ENCODE data around the gene CAMK1. TPM values are rescaled to one million over a fixed set of nuclear protein-coding genes. Genes with fewer than 3 reads are reported as not detected.

CAMK1 gene
- total and polyA plus RNA-seq, 5 experiments from 2014 or later: 0.17 to 1.1 (median 0.96) TPM

DNA sequence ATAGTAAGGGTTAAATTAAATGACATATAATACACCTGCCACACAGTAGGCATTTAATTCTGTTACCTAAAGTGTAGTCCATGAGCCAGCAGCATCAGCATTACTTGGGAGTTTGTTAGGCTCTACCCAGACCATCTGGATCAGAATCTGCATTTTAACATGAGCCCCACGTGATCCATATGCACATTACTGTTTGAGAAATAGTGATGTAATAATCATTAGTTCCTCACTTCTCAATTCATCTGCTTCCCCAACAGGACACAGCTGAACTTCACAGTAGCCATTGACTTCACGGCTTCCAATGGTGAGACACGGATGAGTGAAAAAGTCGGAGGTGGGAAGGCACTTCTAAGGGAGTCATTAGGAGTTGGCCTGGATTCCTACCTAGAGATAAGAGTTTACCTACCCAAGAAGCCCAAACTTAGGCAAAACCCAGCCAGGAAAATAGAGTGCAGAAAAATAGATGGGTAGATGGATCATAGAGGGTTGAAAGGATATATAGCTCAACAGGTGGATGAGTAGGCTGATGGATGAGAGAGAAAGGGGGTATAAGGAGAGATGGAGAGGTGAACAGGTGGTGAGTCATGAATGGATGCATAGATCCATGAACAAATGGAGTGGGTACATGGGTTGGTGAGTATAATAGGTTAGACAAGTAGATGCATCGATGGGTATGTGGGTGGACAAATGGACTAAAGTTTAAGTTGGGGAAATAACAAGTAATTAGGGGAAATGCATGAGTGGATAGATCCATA is 52.8 kb downstream of the CAMK1 start:
- Mint-ChIP-seq H3K27me3 (peaks cover 0 to 6% (median 0%) of the 10 kb centered on the region in 5 donors), H3K27ac (no peak overlapping the region), H3K4me1 (peaks cover 13 to 27% (median 14%) of the 10 kb centered on the region in 4 donors), H3K4me3 (peak overlapping the region in 1 of 10 donors; percentile 5), H3K9me3 (no peaks in the 10 kb centered on the region), H3K36me3 (no peaks in the 10 kb centered on the region)
- ATAC-seq: no peak
- DNase-seq: no peak
- POLR2A ChIA-PET: interaction anchor here (0.5 kb wide), 1 partner anchor 58 kb away, joined by 5 read pairs; no protein-coding TSS in a partner anchor

DNA sequence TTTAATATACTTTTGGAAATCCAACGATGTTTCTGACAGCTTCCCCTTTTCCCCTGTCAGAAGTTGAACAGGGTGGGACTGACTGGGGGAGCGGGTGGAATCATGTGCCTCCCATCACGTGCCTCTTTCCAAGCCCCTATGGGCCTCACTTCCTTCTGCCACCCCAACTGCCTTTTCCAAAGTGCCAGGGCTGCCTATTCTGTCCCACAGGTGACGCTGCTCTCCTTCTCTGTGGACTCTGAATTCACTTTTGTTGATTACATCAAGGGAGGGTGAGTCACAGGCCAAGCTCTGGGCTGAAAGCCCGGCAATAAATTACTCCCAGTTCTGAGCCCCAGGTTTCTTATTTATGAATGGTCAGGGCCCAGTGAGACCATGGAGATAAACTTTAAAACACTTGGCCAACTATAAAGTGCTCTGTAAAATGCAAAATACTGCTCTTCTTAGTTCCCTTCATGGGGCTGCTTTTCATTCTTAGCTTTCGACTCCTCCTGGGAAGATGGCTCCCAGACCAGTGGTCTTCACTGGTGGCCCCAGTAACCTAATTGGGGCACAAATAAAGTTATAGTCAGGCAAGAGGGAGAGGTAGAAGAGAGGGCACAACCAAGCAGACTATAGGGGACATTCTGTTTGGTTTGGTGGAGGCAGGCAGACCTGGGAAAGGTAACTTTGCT is 53.8 kb downstream of the CAMK1 start:
- Mint-ChIP-seq H3K27ac (peak overlapping the region in 3 of 10 donors; percentile 11 to 71 (median 60)), H3K4me1 (peaks cover 13 to 21% (median 14%) of the 10 kb centered on the region in 4 donors), H3K27me3 (peaks cover 0 to 10% (median 0%) of the 10 kb centered on the region in 5 donors), H3K4me3 (no peak overlapping the region), H3K9me3 (no peaks in the 10 kb centered on the region), H3K36me3 (no peaks in the 10 kb centered on the region)
- ATAC-seq (peak; percentile 65 to 66), DNase-seq (peak in 2 of 10 donors; percentile 21 to 23)
- POLR2A ChIA-PET: no interaction called here

DNA sequence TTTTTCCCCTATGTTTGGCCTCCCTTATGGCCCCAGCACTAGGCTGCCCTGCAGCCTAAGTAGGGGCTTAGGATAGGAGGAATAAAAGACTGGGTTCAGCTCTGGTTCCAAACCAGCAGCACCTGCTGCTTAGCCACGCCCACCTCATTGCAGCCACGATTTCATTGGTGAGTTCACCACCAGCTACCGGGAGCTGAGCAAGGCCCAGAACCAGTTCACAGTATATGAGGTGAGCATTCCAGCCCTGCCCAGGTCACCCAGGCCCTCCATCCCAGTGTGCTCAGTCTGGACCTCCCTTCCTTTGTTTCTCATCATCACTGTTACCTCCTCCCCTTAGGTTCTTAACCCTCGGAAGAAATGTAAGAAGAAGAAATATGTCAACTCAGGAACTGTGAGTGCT is 54.6 kb downstream of the CAMK1 start:
- Mint-ChIP-seq H3K36me3 (no peaks in the 10 kb centered on the region), H3K9me3 (no peaks in the 10 kb centered on the region), H3K4me3 (no peak overlapping the region), H3K27me3 (peaks cover 0 to 10% (median 0%) of the 10 kb centered on the region in 5 donors), H3K27ac (peak overlapping the region in 2 of 10 donors; percentile 2 to 60), H3K4me1 (peaks cover 13 to 21% (median 14%) of the 10 kb centered on the region in 4 donors)
- ATAC-seq (no peak), DNase-seq (no peak)
- POLR2A ChIA-PET: interaction anchor here (1.0 kb wide), 1 partner anchor 34 kb away, joined by 3 read pairs; the partner anchor contains the start of gene OGG1

DNA sequence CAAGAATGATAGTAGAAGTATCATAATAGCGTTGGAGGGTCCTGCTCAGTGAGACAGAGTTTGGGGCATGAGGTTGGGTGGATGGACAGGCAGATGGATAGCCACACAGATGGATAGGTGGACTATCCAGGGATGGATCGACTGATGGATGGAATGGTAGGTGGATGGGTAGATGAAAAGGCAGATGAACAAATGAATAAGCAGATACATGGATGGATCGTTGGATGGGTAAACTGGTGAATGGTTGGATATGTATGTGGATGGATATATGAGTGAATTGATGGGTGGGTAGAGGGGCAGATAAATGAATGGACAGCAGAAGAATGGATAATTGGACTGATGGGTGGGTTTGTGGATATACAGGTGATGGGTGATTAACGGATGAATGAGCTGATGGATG is 56.6 kb downstream of the CAMK1 start:
- Mint-ChIP-seq H3K27me3 (peaks cover 0 to 10% (median 0%) of the 10 kb centered on the region in 5 donors), H3K27ac (no peak overlapping the region), H3K36me3 (no peaks in the 10 kb centered on the region), H3K4me1 (peaks cover 10 to 18% (median 11%) of the 10 kb centered on the region in 4 donors), H3K4me3 (no peak overlapping the region), H3K9me3 (no peaks in the 10 kb centered on the region)
- DNase-seq (no peak), ATAC-seq (no peak)
- POLR2A ChIA-PET: no interaction called here

DNA sequence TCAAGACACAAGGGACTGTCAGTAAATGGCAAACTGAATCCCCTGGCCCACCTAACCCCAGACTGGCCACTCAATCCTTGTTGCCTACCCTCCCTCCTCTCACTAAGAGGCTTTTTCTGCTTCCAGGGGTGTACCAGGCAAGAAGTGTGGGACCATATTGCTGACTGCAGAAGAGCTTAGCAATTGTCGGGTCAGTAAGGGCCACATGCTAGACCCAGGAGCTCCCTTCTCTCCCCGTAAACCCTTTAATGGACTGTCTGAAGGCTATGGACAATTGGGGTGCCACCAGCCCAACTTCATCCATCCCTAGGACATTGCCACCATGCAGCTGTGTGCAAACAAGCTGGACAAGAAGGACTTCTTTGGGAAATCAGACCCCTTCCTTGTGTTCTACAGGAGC is 57.3 kb downstream of the CAMK1 start:
- Mint-ChIP-seq H3K27ac (no peak overlapping the region), H3K4me3 (no peak overlapping the region), H3K4me1 (peaks cover 2 to 12% (median 6%) of the 10 kb centered on the region in 4 donors), H3K36me3 (no peaks in the 10 kb centered on the region), H3K9me3 (no peaks in the 10 kb centered on the region), H3K27me3 (peaks cover 0 to 11% (median under 1%) of the 10 kb centered on the region in 5 donors)
- POLR2A ChIA-PET: interaction anchor here (1.2 kb wide), 1 partner anchor 19 kb away, joined by 4 read pairs; the partner anchor contains the start of gene BRPF1
- DNase-seq (no peak), ATAC-seq (no peak)

DNA sequence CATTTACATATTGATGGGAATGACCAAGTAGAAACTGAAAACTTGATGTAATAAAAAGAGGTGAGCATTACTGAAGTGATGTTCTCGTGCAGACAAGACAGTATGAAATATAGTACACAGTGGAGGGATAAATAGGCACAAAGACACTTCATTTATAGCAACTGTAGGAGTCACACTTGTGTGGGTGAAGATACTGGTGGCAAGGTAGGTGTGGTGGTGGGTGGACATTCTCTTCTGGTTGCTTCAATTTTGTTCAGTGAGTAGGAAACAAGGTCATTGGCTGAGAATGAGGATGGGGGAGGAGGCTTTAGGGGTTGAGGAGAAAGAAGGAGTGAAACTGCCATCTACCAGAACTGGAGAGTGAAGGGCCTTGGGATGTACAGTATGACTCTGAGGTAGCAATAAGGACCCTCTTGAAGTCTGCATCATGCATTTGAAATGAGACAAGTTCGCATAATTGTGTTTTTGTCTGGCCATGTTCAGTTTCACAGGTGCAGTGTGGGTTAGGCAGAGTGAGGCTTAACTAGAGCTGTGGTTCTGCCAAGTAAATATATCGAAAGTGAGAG is 59.5 kb downstream of the CAMK1 start:
- H3K9me3 Mint-ChIP-seq: no peaks in the 10 kb centered on the region
- H3K27ac Mint-ChIP-seq: no peak overlapping the region
- peaks cover 0 to 8% (median 7%) of the 10 kb centered on the region in 3 donors for H3K36me3 Mint-ChIP-seq
- H3K4me1 Mint-ChIP-seq: peaks cover 2 to 7% (median 4%) of the 10 kb centered on the region in 4 donors
- H3K4me3 Mint-ChIP-seq: no peak overlapping the region
- peaks cover 8 to 21% (median 12%) of the 10 kb centered on the region in 5 donors for H3K27me3 Mint-ChIP-seq
- POLR2A ChIA-PET: no interaction called here
- DNase-seq: peak in 1 of 10 donors; percentile 2
- no peak for ATAC-seq

Other genes with a start within 250 kb of the CAMK1 start
- not detected for gene LHFPL4, start 216.1 kb downstream of the CAMK1 start, total RNA-seq
- gene LHFPL4, start 216.1 kb downstream of the CAMK1 start, polyA plus RNA-seq: under 1 TPM in 2 of 3 donors, not detected in 1; 0.06 to 0.14 TPM
- gene MTMR14, start 120.4 kb downstream of the CAMK1 start, total RNA-seq: 10 to 100 TPM; 94.0 to 97.8 TPM
- gene MTMR14, start 120.4 kb downstream of the CAMK1 start, polyA plus RNA-seq: 10 to 100 TPM; 52.8 to 58.9 (median 57.9) TPM
- under 1 TPM in 1 of 2 experiments, not detected in 1; 0.55 TPM for gene CPNE9, start 66.1 kb downstream of the CAMK1 start, total RNA-seq
- gene CPNE9, start 66.1 kb downstream of the CAMK1 start, polyA plus RNA-seq: not detected
- gene BRPF1, start 38.2 kb downstream of the CAMK1 start, total RNA-seq: 10 to 100 TPM; 41.2 to 43.9 TPM
- 10 to 100 TPM in 2 of 3 donors, 1 to 10 TPM in 1; 8.8 to 24.9 (median 10.8) TPM for gene BRPF1, start 38.2 kb downstream of the CAMK1 start, polyA plus RNA-seq
- 10 to 100 TPM; 25.7 to 27.0 TPM for gene OGG1, start 20.0 kb downstream of the CAMK1 start, total RNA-seq
- 10 to 100 TPM; 15.3 to 20.7 (median 18.0) TPM for gene OGG1, start 20.0 kb downstream of the CAMK1 start, polyA plus RNA-seq
- 10 to 100 TPM; 33.3 to 35.9 TPM for gene TADA3, start 22.5 kb upstream of the CAMK1 start, total RNA-seq
- 10 to 100 TPM; 38.2 to 51.2 (median 44.1) TPM for gene TADA3, start 22.5 kb upstream of the CAMK1 start, polyA plus RNA-seq
- 100 to 1,000 TPM; 134 to 146 TPM for gene ARPC4, start 23.1 kb upstream of the CAMK1 start, total RNA-seq
- 100 to 1,000 TPM; 201 to 229 (median 225) TPM for gene ARPC4, start 23.1 kb upstream of the CAMK1 start, polyA plus RNA-seq
- gene TTLL3, start 40.3 kb upstream of the CAMK1 start, total RNA-seq: 10 to 100 TPM; 64.5 to 65.6 TPM
- 1 to 10 TPM; 1.3 to 2.5 (median 2.2) TPM for gene TTLL3, start 40.3 kb upstream of the CAMK1 start, polyA plus RNA-seq
- 10 to 100 TPM; 44.0 to 52.8 TPM for gene RPUSD3, start 74.1 kb upstream of the CAMK1 start, total RNA-seq
- gene RPUSD3, start 74.1 kb upstream of the CAMK1 start, polyA plus RNA-seq: 10 to 100 TPM; 55.6 to 62.4 (median 59.1) TPM
- under 1 TPM in 1 of 2 experiments, not detected in 1; 0.31 TPM for gene CIDEC, start 110.3 kb upstream of the CAMK1 start, total RNA-seq
- under 1 TPM in 1 of 3 donors, not detected in 2; 0.26 TPM for gene CIDEC, start 110.3 kb upstream of the CAMK1 start, polyA plus RNA-seq
- 10 to 100 TPM; 38.0 to 40.4 TPM for gene JAGN1, start 120.7 kb upstream of the CAMK1 start, total RNA-seq
- 10 to 100 TPM; 38.4 to 48.5 (median 39.8) TPM for gene JAGN1, start 120.7 kb upstream of the CAMK1 start, polyA plus RNA-seq
- gene IL17RE, start 132.9 kb upstream of the CAMK1 start, total RNA-seq: 1 to 10 TPM in 1 of 2 experiments, under 1 TPM in 1; 0.88 to 1.3 TPM
- gene IL17RE, start 132.9 kb upstream of the CAMK1 start, polyA plus RNA-seq: under 1 TPM in 2 of 3 donors, not detected in 1; 0.16 to 0.64 TPM
- gene IL17RC, start 147.2 kb upstream of the CAMK1 start, total RNA-seq: under 1 TPM; 0.39 to 0.66 TPM
- 10 to 100 TPM in 1 of 3 donors, 1 to 10 TPM in 2; 9.5 to 10.0 (median 9.8) TPM for gene IL17RC, start 147.2 kb upstream of the CAMK1 start, polyA plus RNA-seq
- 10 to 100 TPM; 53.4 to 58.3 TPM for gene CRELD1, start 163.9 kb upstream of the CAMK1 start, total RNA-seq
- 10 to 100 TPM; 25.5 to 33.3 (median 29.2) TPM for gene CRELD1, start 163.9 kb upstream of the CAMK1 start, polyA plus RNA-seq
- gene PRRT3, start 182.5 kb upstream of the CAMK1 start, total RNA-seq: 1 to 10 TPM; 5.5 to 6.3 TPM
- gene PRRT3, start 182.5 kb upstream of the CAMK1 start, polyA plus RNA-seq: 1 to 10 TPM; 2.2 to 4.4 (median 3.1) TPM
- gene EMC3, start 216.9 kb upstream of the CAMK1 start, total RNA-seq: 10 to 100 TPM; 31.3 to 35.6 TPM
- 10 to 100 TPM; 52.6 to 61.5 (median 55.4) TPM for gene EMC3, start 216.9 kb upstream of the CAMK1 start, polyA plus RNA-seq

Data from naive thymus-derived CD8-positive, alpha-beta T cell (primary cell).